ENCODE measurements around the gene TMEM8B. TPM values are rescaled to one million over a fixed set of nuclear protein-coding genes. Genes with fewer than 3 reads are reported as not detected.
"Not testable (repeated sequence)": the region's sequence is repeated elsewhere in the genome, so short reads cannot be mapped to it uniquely, and the experiment has no call there.

The TMEM8B gene
- total RNA-seq, 1 donor from 2014 or later, result under 0.01 TPM

- peak; percentile 29 to 45 for DNase-seq (ENCODE audit: low read depth in 2 of 2)
Measured at GRCh38 chr9:35906923-35907699, 78.1 kb downstream of the TMEM8B start.

- DNase-seq (ENCODE audit: low read depth in 2 of 2), result peak; percentile 68 to 93
Measured at GRCh38 chr9:35907711-35908503, 78.9 kb downstream of the TMEM8B start.

GRCh38 chr9:35908504-35909125 lies 79.6 kb downstream of the TMEM8B start:
- DNase-seq (ENCODE audit: low read depth in 2 of 2), result peak in 1 of 2 donors; percentile 35

- peak in 1 of 2 donors; percentile 64 for DNase-seq (ENCODE audit: low read depth in 2 of 2)
Measured at GRCh38 chr9:35909274-35909673, 80.2 kb downstream of the TMEM8B start, which contains the start of gene SPAAR. TSS of gene SPAAR (plus strand) at chr9:35909490. CDS start at chr9:35910464, 974 bp downstream.

- DNase-seq (ENCODE audit: low read depth in 2 of 2), result peak in 1 of 2 donors; percentile 39
Measured at GRCh38 chr9:35909687-35910612, 80.9 kb downstream of the TMEM8B start.

GRCh38 chr9:35910613-35911359 lies 81.8 kb downstream of the TMEM8B start:
- peak; percentile 87 to 88 for DNase-seq (ENCODE audit: low read depth in 2 of 2)

GRCh38 chr9:35911690-35912089 lies 82.7 kb downstream of the TMEM8B start:
- DNase-seq (ENCODE audit: low read depth in 2 of 2), result no peak

- DNase-seq (ENCODE audit: low read depth in 2 of 2), result no peak
Measured at GRCh38 chr9:35912791-35913400, 83.9 kb downstream of the TMEM8B start.

GRCh38 chr9:35913429-35913828 lies 84.4 kb downstream of the TMEM8B start:
- DNase-seq (ENCODE audit: low read depth in 2 of 2), result not testable (repeated sequence)

GRCh38 chr9:35914301-35914807 lies 85.3 kb downstream of the TMEM8B start:
- DNase-seq (ENCODE audit: low read depth in 2 of 2), result peak; percentile 63 to 88

Other genes starting within 250 kb of the TMEM8B start
- 2.8 and 6.3 TPM in 2 replicates for gene TESK1, start 224.0 kb upstream of the TMEM8B start, total RNA-seq
- under 0.01 TPM in 1 of 2 replicates, not detected in the other for gene CD72, start 210.8 kb upstream of the TMEM8B start, total RNA-seq
- gene SIT1, start 178.3 kb upstream of the TMEM8B start, total RNA-seq, result not detected in 2 replicates
- gene RMRP, start 171.2 kb upstream of the TMEM8B start, total RNA-seq, result 215,777 and 328,792 TPM in 2 replicates
- gene CCDC107, start 170.9 kb upstream of the TMEM8B start, total RNA-seq, result 10.9 and 16.9 TPM in 2 replicates
- gene ARHGEF39, start 164.0 kb upstream of the TMEM8B start, total RNA-seq, result under 0.01 and 0.44 TPM in 2 replicates
- 0.22 TPM in 1 of 2 replicates, not detected in the other for gene CA9, start 155.3 kb upstream of the TMEM8B start, total RNA-seq
- gene TPM2, start 139.3 kb upstream of the TMEM8B start, total RNA-seq, result 7.3 and 9.8 TPM in 2 replicates
- 165 and 180 TPM in 2 replicates for gene TLN1, start 97.0 kb upstream of the TMEM8B start, total RNA-seq
- 34.4 and 36.7 TPM in 2 replicates for gene CREB3, start 96.6 kb upstream of the TMEM8B start, total RNA-seq
- 42.5 and 54.0 TPM in 2 replicates for gene GBA2, start 80.0 kb upstream of the TMEM8B start, total RNA-seq
- gene RGP1, start 79.9 kb upstream of the TMEM8B start, total RNA-seq, result 8.1 and 10.1 TPM in 2 replicates
- gene MSMP, start 75.0 kb upstream of the TMEM8B start, total RNA-seq, result 60.9 and 61.5 TPM in 2 replicates
- gene NPR2, start 37.6 kb upstream of the TMEM8B start, total RNA-seq, result 0.20 and 2.0 TPM in 2 replicates
- not detected in 2 replicates for gene SPAG8, start 17.0 kb upstream of the TMEM8B start, total RNA-seq
- 2.6 and 10.7 TPM in 2 replicates for gene HINT2, start 14.2 kb upstream of the TMEM8B start, total RNA-seq
- gene FAM221B, start 496 bp upstream of the TMEM8B start, total RNA-seq, result not detected in 2 replicates
- not detected in 2 replicates for gene OR13J1, start 41.2 kb downstream of the TMEM8B start, total RNA-seq
- gene HRCT1, start 77.0 kb downstream of the TMEM8B start, total RNA-seq, result 1.8 and 4.1 TPM in 2 replicates
- 1.8 and 3.5 TPM in 2 replicates for gene SPAAR, start 80.3 kb downstream of the TMEM8B start, total RNA-seq
- gene OR2S2, start 128.9 kb downstream of the TMEM8B start, total RNA-seq, result not detected in 2 replicates
- 17.2 and 25.0 TPM in 2 replicates for gene RECK, start 207.7 kb downstream of the TMEM8B start, total RNA-seq